Immature natural killer cell (primary cell): ENCODE measurements around the gene PECR. TPM values are rescaled to one million over a fixed set of nuclear protein-coding genes. Genes with fewer than 3 reads are reported as not detected.

ENCODE experiments used
- DNase-seq, 3 donors: peaks; one replicate each; pipeline ENCODE4 v3.0.0; 2022; ENCODE audit warnings: mixed read lengths in 1 of 3
- H3K27ac Mint-ChIP-seq, 6 donors: one replicate each; pipeline ENCODE4 v1.8.0; 2020; ENCODE audit warnings: mixed read lengths in 6 of 6, mild to moderate bottlenecking in 5 of 6, inconsistent platforms in 4 of 6, moderate library complexity in 3 of 6
- H3K27me3 Mint-ChIP-seq, 3 donors: one replicate each; pipeline ENCODE4 v1.8.0; 2020 to 2021; ENCODE audit warnings: low read depth in 3 of 3, mild to moderate bottlenecking in 3 of 3, mixed read lengths in 3 of 3, moderate library complexity in 3 of 3, inconsistent platforms in 1 of 3
- H3K36me3 Mint-ChIP-seq, 3 donors: one replicate each; pipeline ENCODE4 v1.8.0; 2020; ENCODE audit warnings: mixed read lengths in 3 of 3, inconsistent platforms in 2 of 3, mild to moderate bottlenecking in 2 of 3
- H3K4me1 Mint-ChIP-seq, 2 donors: one replicate each; pipeline ENCODE4 v1.8.0; 2020; ENCODE audit warnings: inconsistent platforms in 2 of 2, mild to moderate bottlenecking in 2 of 2, mixed read lengths in 2 of 2, moderate library complexity in 1 of 2
- H3K4me3 Mint-ChIP-seq, 5 donors: one replicate each; pipeline ENCODE4 v1.8.0; 2020; ENCODE audit warnings: mild to moderate bottlenecking in 5 of 5, mixed read lengths in 5 of 5, inconsistent platforms in 3 of 5, moderate library complexity in 3 of 5
- H3K9me3 Mint-ChIP-seq, 6 donors: one replicate each; pipeline ENCODE4 v1.8.0; 2020; ENCODE audit warnings: mild to moderate bottlenecking in 6 of 6, mixed read lengths in 6 of 6, inconsistent platforms in 4 of 6, moderate library complexity in 3 of 6
- polyA plus RNA-seq, 3 donors: library from polyadenylated mRNA; unstranded; fragments of 300-500 nt; fragmentation: Illumina TruSeq; gene quantifications; one replicate each; pipeline ENCODE4 v1.2.3, GENCODE V29; 2021

The PECR gene
- polyA plus RNA-seq, 3 donors from 2014 or later = 23.2 to 32.4 (median 23.8) TPM

- no peak overlapping the region for H3K4me3 Mint-ChIP-seq
- H3K9me3 Mint-ChIP-seq = no peaks in the 10 kb centered on the region
- H3K4me1 Mint-ChIP-seq = peaks cover 9 to 11% of the 10 kb centered on the region in 2 donors
- no peaks in the 10 kb centered on the region for H3K27me3 Mint-ChIP-seq
- no peak overlapping the region for H3K27ac Mint-ChIP-seq
- DNase-seq = no peak
- peaks cover 6 to 24% (median 24%) of the 10 kb centered on the region in 3 donors for H3K36me3 Mint-ChIP-seq
These were observed 30.3 kb downstream of the PECR start for GRCh38 chr2:216051350-216051749.

GRCh38 chr2:216049452-216049851, 32.2 kb downstream of the PECR start:
- Mint-ChIP-seq H3K36me3 (peaks cover 6 to 22% (median 20%) of the 10 kb centered on the region in 3 donors), H3K27ac (peak overlapping the region in 1 of 6 donors; percentile 49), H3K9me3 (no peaks in the 10 kb centered on the region), H3K27me3 (no peaks in the 10 kb centered on the region), H3K4me3 (no peak overlapping the region), H3K4me1 (no peaks in the 10 kb centered on the region)
- DNase-seq = no peak

GRCh38 chr2:216047397-216047796, 34.2 kb downstream of the PECR start:
- Mint-ChIP-seq H3K4me3 (no peak overlapping the region), H3K36me3 (peaks cover 18 to 31% (median 30%) of the 10 kb centered on the region in 3 donors), H3K27me3 (peaks cover 0 to 2% (median 0%) of the 10 kb centered on the region in 3 donors), H3K4me1 (no peaks in the 10 kb centered on the region), H3K9me3 (no peaks in the 10 kb centered on the region), H3K27ac (no peak overlapping the region)
- no peak for DNase-seq

- DNase-seq = no peak
- Mint-ChIP-seq H3K27me3 (peaks cover 0 to 2% (median 0%) of the 10 kb centered on the region in 3 donors), H3K4me1 (no peaks in the 10 kb centered on the region), H3K27ac (no peak overlapping the region), H3K36me3 (peaks cover 15 to 32% (median 24%) of the 10 kb centered on the region in 3 donors), H3K4me3 (no peak overlapping the region), H3K9me3 (no peaks in the 10 kb centered on the region)
These were observed 36.6 kb downstream of the PECR start for GRCh38 chr2:216044883-216045486.

GRCh38 chr2:216043949-216044348, 37.7 kb downstream of the PECR start:
- peak overlapping the region in 1 of 6 donors; percentile 9 for H3K27ac Mint-ChIP-seq
- H3K9me3 Mint-ChIP-seq = no peaks in the 10 kb centered on the region
- peaks cover 0 to 2% (median 0%) of the 10 kb centered on the region in 3 donors for H3K27me3 Mint-ChIP-seq
- no peak for DNase-seq
- H3K4me3 Mint-ChIP-seq = no peak overlapping the region
- peaks cover 15 to 39% (median 29%) of the 10 kb centered on the region in 3 donors for H3K36me3 Mint-ChIP-seq
- H3K4me1 Mint-ChIP-seq = no peaks in the 10 kb centered on the region

- H3K9me3 Mint-ChIP-seq = no peaks in the 10 kb centered on the region
- peaks cover 12 to 35% (median 23%) of the 10 kb centered on the region in 3 donors for H3K36me3 Mint-ChIP-seq
- H3K4me3 Mint-ChIP-seq = no peak overlapping the region
- no peaks in the 10 kb centered on the region for H3K4me1 Mint-ChIP-seq
- no peak for DNase-seq
- H3K27me3 Mint-ChIP-seq = peaks cover 0 to 2% (median 0%) of the 10 kb centered on the region in 3 donors
- peak overlapping the region in 1 of 6 donors; percentile 25 for H3K27ac Mint-ChIP-seq
These were observed 40.2 kb downstream of the PECR start for GRCh38 chr2:216041438-216041837.

- Mint-ChIP-seq H3K27me3 (peaks cover 0 to 2% (median 0%) of the 10 kb centered on the region in 3 donors), H3K4me3 (no peak overlapping the region), H3K9me3 (no peaks in the 10 kb centered on the region), H3K27ac (peak overlapping the region in 1 of 6 donors; percentile 40), H3K36me3 (peaks cover 12 to 31% (median 21%) of the 10 kb centered on the region in 3 donors), H3K4me1 (no peaks in the 10 kb centered on the region)
- no peak for DNase-seq
These were observed 41.7 kb downstream of the PECR start for GRCh38 chr2:216039918-216040317.

GRCh38 chr2:216034065-216034464, 47.5 kb downstream of the PECR start:
- DNase-seq = peak; percentile 53 to 67 (median 61)
- peaks cover 5 to 6% of the 10 kb centered on the region in 2 donors for H3K4me1 Mint-ChIP-seq
- H3K9me3 Mint-ChIP-seq = no peaks in the 10 kb centered on the region
- peak overlapping the region in 2 of 6 donors; percentile 7 to 69 for H3K27ac Mint-ChIP-seq
- no peak overlapping the region for H3K4me3 Mint-ChIP-seq
- H3K36me3 Mint-ChIP-seq = peaks cover 4 to 16% (median 10%) of the 10 kb centered on the region in 3 donors
- no peaks in the 10 kb centered on the region for H3K27me3 Mint-ChIP-seq

GRCh38 chr2:216033403-216033802, 48.2 kb downstream of the PECR start:
- Mint-ChIP-seq H3K27ac (no peak overlapping the region), H3K36me3 (peaks cover 4 to 16% (median 10%) of the 10 kb centered on the region in 3 donors), H3K4me1 (peaks cover 5 to 6% of the 10 kb centered on the region in 2 donors), H3K4me3 (no peak overlapping the region), H3K27me3 (no peaks in the 10 kb centered on the region), H3K9me3 (no peaks in the 10 kb centered on the region)
- no peak for DNase-seq

- no peak for DNase-seq
- Mint-ChIP-seq H3K27me3 (no peaks in the 10 kb centered on the region), H3K4me3 (no peak overlapping the region), H3K36me3 (peaks cover 4 to 11% (median 10%) of the 10 kb centered on the region in 3 donors), H3K27ac (no peak overlapping the region), H3K9me3 (no peaks in the 10 kb centered on the region), H3K4me1 (peaks cover 5 to 6% of the 10 kb centered on the region in 2 donors)
These were observed 49.5 kb downstream of the PECR start for GRCh38 chr2:216031960-216032689.

GRCh38 chr2:216030216-216030615, 51.4 kb downstream of the PECR start:
- Mint-ChIP-seq H3K4me1 (peaks cover 5 to 6% of the 10 kb centered on the region in 2 donors), H3K27ac (no peak overlapping the region), H3K4me3 (no peak overlapping the region)

GRCh38 chr2:216029416-216030129, 52.0 kb downstream of the PECR start:
- H3K4me3 Mint-ChIP-seq = no peak overlapping the region
- H3K27ac Mint-ChIP-seq = no peak overlapping the region
- H3K9me3 Mint-ChIP-seq = no peaks in the 10 kb centered on the region
- H3K27me3 Mint-ChIP-seq = no peaks in the 10 kb centered on the region
- H3K36me3 Mint-ChIP-seq = peaks cover 4 to 14% (median 10%) of the 10 kb centered on the region in 3 donors
- peaks cover 5 to 6% of the 10 kb centered on the region in 2 donors for H3K4me1 Mint-ChIP-seq
- DNase-seq = no peak

More at GRCh38 chr2:216030216-216030615, 51.4 kb downstream of the PECR start:
- Mint-ChIP-seq H3K36me3 (peaks cover 4 to 15% (median 10%) of the 10 kb centered on the region in 3 donors), H3K9me3 (no peaks in the 10 kb centered on the region), H3K27me3 (no peaks in the 10 kb centered on the region)
- no peak for DNase-seq

GRCh38 chr2:216024779-216025336, 56.8 kb downstream of the PECR start:
- H3K27me3 Mint-ChIP-seq = no peaks in the 10 kb centered on the region
- no peaks in the 10 kb centered on the region for H3K9me3 Mint-ChIP-seq
- no peak for DNase-seq
- peaks cover 0 to 12% (median 7%) of the 10 kb centered on the region in 3 donors for H3K36me3 Mint-ChIP-seq
- H3K4me3 Mint-ChIP-seq = no peak overlapping the region
- H3K4me1 Mint-ChIP-seq = no peaks in the 10 kb centered on the region
- H3K27ac Mint-ChIP-seq = no peak overlapping the region
